ENCODE measurements around the gene FXYD5. TPM values are rescaled to one million over a fixed set of nuclear protein-coding genes. Genes with fewer than 3 reads are reported as not detected.

FXYD5 gene
- total and polyA plus RNA-seq, 2 donors from 2014 or later = 41.9 to 84.5 TPM

DNA sequence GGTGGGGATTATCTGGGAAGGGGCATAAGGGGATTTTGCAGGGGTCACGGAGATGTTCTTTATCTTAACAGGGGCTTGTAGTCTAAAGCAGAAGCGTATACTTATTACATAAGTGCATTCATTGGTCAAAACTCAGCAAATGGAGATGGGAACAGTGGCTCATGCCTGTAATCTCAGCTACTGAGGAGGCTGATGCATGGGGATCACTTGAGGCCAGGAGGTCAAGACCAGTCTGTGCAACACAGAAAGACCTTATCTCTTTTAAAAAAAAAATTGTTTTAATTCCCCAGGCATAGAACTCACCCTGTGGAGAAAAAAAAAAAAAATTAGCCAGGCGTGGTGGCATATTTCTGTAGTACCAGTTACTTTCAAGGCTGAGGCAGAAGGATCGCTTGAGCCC, 55.1 kb downstream of the FXYD5 start:
- DNase-seq = no peak
- no peak overlapping the region for H3K27ac ChIP-seq (ENCODE audit: low read depth in 2 of 2, low read length in 2 of 2)
- no peak for TF ChIP-seq CTCF (IDR thresholded peaks at IDR 0.05; ENCODE audit: borderline replicate concordance, extremely low read depth, insufficient read depth)
- no peak for FAIRE-seq
- no peaks in the 10 kb centered on the region for H3K27me3 ChIP-seq (ENCODE audit: control insufficient read depth, insufficient read depth, low read length)
- no peaks in the 10 kb centered on the region for H3K9me3 ChIP-seq (ENCODE audit: control insufficient read depth in 2 of 3, insufficient read depth in 1 of 3, low read length in 3 of 3)
- no peak overlapping the region for H3K9ac ChIP-seq (ENCODE audit: low read length in 3 of 3)
- no peaks in the 10 kb centered on the region for H3K36me3 ChIP-seq (ENCODE audit: control insufficient read depth in 2 of 3, insufficient read depth in 3 of 3, low read length in 3 of 3)
- H3K4me3 ChIP-seq (ENCODE audit: low read length in 3 of 3) = no peak overlapping the region
- intact Hi-C loops (cut with DNase I) = no loop called here
- H3K4me1 ChIP-seq (ENCODE audit: control insufficient read depth in 2 of 3, insufficient read depth in 2 of 3, low read depth in 1 of 3, low read length in 3 of 3) = peaks cover 0 to 6% (median 0%) of the 10 kb centered on the region in 3 donors

- Histone ChIP-seq H3K36me3 (ENCODE audit: control insufficient read depth in 2 of 3, insufficient read depth in 3 of 3, low read length in 3 of 3) (no peaks in the 10 kb centered on the region), H3K9ac (ENCODE audit: low read length in 3 of 3) (no peak overlapping the region), H3K4me3 (ENCODE audit: low read length in 3 of 3) (no peak overlapping the region), H3K27ac (ENCODE audit: low read depth in 2 of 2, low read length in 2 of 2) (peak overlapping the region in 1 of 2 donors; percentile 41), H3K9me3 (ENCODE audit: control insufficient read depth in 2 of 3, insufficient read depth in 1 of 3, low read length in 3 of 3) (no peaks in the 10 kb centered on the region), H3K27me3 (ENCODE audit: control insufficient read depth, insufficient read depth, low read length) (no peaks in the 10 kb centered on the region), H3K4me1 (ENCODE audit: control insufficient read depth in 2 of 3, insufficient read depth in 2 of 3, low read depth in 1 of 3, low read length in 3 of 3) (peaks cover 0 to 8% (median 0%) of the 10 kb centered on the region in 3 donors)
- no peak for FAIRE-seq
- no peak for TF ChIP-seq CTCF (IDR thresholded peaks at IDR 0.05; ENCODE audit: borderline replicate concordance, extremely low read depth, insufficient read depth)
- intact Hi-C loops (cut with DNase I) = no loop called here
- DNase-seq = peak in 1 of 5 donors; percentile 80
These were observed 57.2 kb downstream of the FXYD5 start for GRCh38 chr19:35211545-35212230.

GRCh38 chr19:35212241-35212640, 57.7 kb downstream of the FXYD5 start:
- intact Hi-C loops (cut with DNase I) = no loop called here
- Histone ChIP-seq H3K9ac (ENCODE audit: low read length in 3 of 3) (no peak overlapping the region), H3K36me3 (ENCODE audit: control insufficient read depth in 2 of 3, insufficient read depth in 3 of 3, low read length in 3 of 3) (no peaks in the 10 kb centered on the region), H3K27ac (ENCODE audit: low read depth in 2 of 2, low read length in 2 of 2) (no peak overlapping the region), H3K4me3 (ENCODE audit: low read length in 3 of 3) (no peak overlapping the region), H3K9me3 (ENCODE audit: control insufficient read depth in 2 of 3, insufficient read depth in 1 of 3, low read length in 3 of 3) (no peaks in the 10 kb centered on the region), H3K4me1 (ENCODE audit: control insufficient read depth in 2 of 3, insufficient read depth in 2 of 3, low read depth in 1 of 3, low read length in 3 of 3) (peaks cover 0 to 8% (median 0%) of the 10 kb centered on the region in 3 donors), H3K27me3 (ENCODE audit: control insufficient read depth, insufficient read depth, low read length) (no peaks in the 10 kb centered on the region)
- FAIRE-seq (no peak), DNase-seq (no peak)
- TF ChIP-seq CTCF (IDR thresholded peaks at IDR 0.05; ENCODE audit: borderline replicate concordance, extremely low read depth, insufficient read depth) = no peak
